SJCRH30 (cell line): Measurements from ENCODE around the gene CYB561D1. TPM values are rescaled to one million over a fixed set of nuclear protein-coding genes. Genes with fewer than 3 reads are reported as not detected.
A peak's percentile ranks its signal among the peaks of the same experiment; 100 is the strongest.

ENCODE experiments used
- DNase-seq, 2 experiments: peaks; one replicate each; pipeline ENCODE4 v3.0.0-alpha.2; 2015 to 2020
- H3K27ac ChIP-seq: fragments of 250-450 bp; sonication (Bioruptor Pico); 2 replicates; pipeline ENCODE4 v1.5.1; 2020; ENCODE audit warnings: mild to moderate bottlenecking, moderate library complexity
- H3K27me3 ChIP-seq: fragments of 250-450 bp; sonication (Bioruptor Pico); 2 replicates; pipeline ENCODE4 v1.5.1; 2020; ENCODE audit warnings: mild to moderate bottlenecking, moderate library complexity
- H3K36me3 ChIP-seq: fragments of 250-450 bp; sonication (Bioruptor Pico); 2 replicates; pipeline ENCODE4 v1.5.1; 2020; ENCODE audit warnings: mild to moderate bottlenecking, moderate library complexity
- H3K4me1 ChIP-seq: fragments of 250-450 bp; sonication (Bioruptor Pico); 2 replicates; pipeline ENCODE4 v1.5.1; 2020; ENCODE audit warnings: mild to moderate bottlenecking, moderate library complexity
- H3K4me3 ChIP-seq: fragments of 250-450 bp; sonication (Bioruptor Pico); 2 replicates; pipeline ENCODE4 v1.5.1; 2020; ENCODE audit warnings: mild to moderate bottlenecking, moderate library complexity
- H3K9me3 ChIP-seq: fragments of 250-450 bp; sonication (Bioruptor Pico); replicated peaks from 2 replicates; pipeline ENCODE4 v1.5.1; 2020; ENCODE audit warnings: mild to moderate bottlenecking, moderate library complexity
- total RNA-seq: library from RNA; depleted of rRNA; stranded (reverse); fragments of >200 nt; shearing (Covaris generic); gene quantifications from 2 replicates; pipeline ENCODE4 v1.2.3, GENCODE V29; 2014

CYB561D1 gene
- total RNA-seq, 1 experiment from 2014 or later, result 9.7 TPM

- Histone ChIP-seq H3K27ac (no peak overlapping the region), H3K9me3 (no peaks in the 10 kb centered on the region), H3K36me3 (no peaks in the 10 kb centered on the region), H3K4me1 (peaks cover 35% of the 10 kb centered on the region), H3K27me3 (no peaks in the 10 kb centered on the region), H3K4me3 (no peak overlapping the region)
- DNase-seq, result no peak
Measured at GRCh38 chr1:109522026-109522425, 28.1 kb downstream of the CYB561D1 start.

- peaks cover 35% of the 10 kb centered on the region for H3K4me1 ChIP-seq
- 0 out of 2 replicates have a peak overlapping the region, but pooled peaks have one; percentile 1 for H3K27ac ChIP-seq
- no peak overlapping the region for H3K4me3 ChIP-seq
- DNase-seq, result peak; percentile 82 to 87
- H3K27me3 ChIP-seq, result no peaks in the 10 kb centered on the region
- H3K36me3 ChIP-seq, result no peaks in the 10 kb centered on the region
- no peaks in the 10 kb centered on the region for H3K9me3 ChIP-seq
Measured at GRCh38 chr1:109523706-109524105, 29.8 kb downstream of the CYB561D1 start.

- no peaks in the 10 kb centered on the region for H3K27me3 ChIP-seq
- DNase-seq, result no peak
- H3K27ac ChIP-seq, result no peak overlapping the region
- no peaks in the 10 kb centered on the region for H3K36me3 ChIP-seq
- no peak overlapping the region for H3K4me3 ChIP-seq
- peaks cover 61% of the 10 kb centered on the region for H3K4me1 ChIP-seq
- H3K9me3 ChIP-seq, result no peaks in the 10 kb centered on the region
Measured at GRCh38 chr1:109527098-109527811, 33.4 kb downstream of the CYB561D1 start.

GRCh38 chr1:109527846-109528695 lies 34.2 kb downstream of the CYB561D1 start:
- Histone ChIP-seq H3K36me3 (no peaks in the 10 kb centered on the region), H3K4me1 (peaks cover 62% of the 10 kb centered on the region), H3K9me3 (no peaks in the 10 kb centered on the region), H3K27ac (peak overlapping the region; percentile 100), H3K4me3 (no peak overlapping the region), H3K27me3 (no peaks in the 10 kb centered on the region)
- DNase-seq, result peak in 1 of 2 experiments; percentile 50

GRCh38 chr1:109528712-109529111 lies 34.8 kb downstream of the CYB561D1 start:
- no peaks in the 10 kb centered on the region for H3K9me3 ChIP-seq
- peak overlapping the region; percentile 100 for H3K27ac ChIP-seq
- peaks cover 56% of the 10 kb centered on the region for H3K4me1 ChIP-seq
- no peaks in the 10 kb centered on the region for H3K36me3 ChIP-seq
- no peaks in the 10 kb centered on the region for H3K27me3 ChIP-seq
- no peak for DNase-seq
- H3K4me3 ChIP-seq, result no peak overlapping the region

GRCh38 chr1:109529881-109530456 lies 36.1 kb downstream of the CYB561D1 start:
- DNase-seq, result peak; percentile 98 to 99
- H3K27ac ChIP-seq, result peak overlapping the region; percentile 100
- no peaks in the 10 kb centered on the region for H3K36me3 ChIP-seq
- peak overlapping the region; percentile 28 for H3K4me3 ChIP-seq
- H3K9me3 ChIP-seq, result no peaks in the 10 kb centered on the region
- H3K27me3 ChIP-seq, result no peaks in the 10 kb centered on the region
- peaks cover 47% of the 10 kb centered on the region for H3K4me1 ChIP-seq

GRCh38 chr1:109530457-109531087 lies 36.7 kb downstream of the CYB561D1 start:
- H3K4me3 ChIP-seq, result peak overlapping the region; percentile 34
- peaks cover 49% of the 10 kb centered on the region for H3K4me1 ChIP-seq
- peak; percentile 98 to 99 for DNase-seq
- H3K9me3 ChIP-seq, result no peaks in the 10 kb centered on the region
- H3K36me3 ChIP-seq, result no peaks in the 10 kb centered on the region
- H3K27me3 ChIP-seq, result no peaks in the 10 kb centered on the region
- peak overlapping the region; percentile 100 for H3K27ac ChIP-seq

- H3K36me3 ChIP-seq, result no peaks in the 10 kb centered on the region
- H3K4me1 ChIP-seq, result peaks cover 57% of the 10 kb centered on the region
- H3K9me3 ChIP-seq, result no peaks in the 10 kb centered on the region
- H3K27me3 ChIP-seq, result no peaks in the 10 kb centered on the region
- H3K27ac ChIP-seq, result peak overlapping the region; percentile 100
- H3K4me3 ChIP-seq, result peak overlapping the region; percentile 34
- peak; percentile 64 to 78 for DNase-seq
Measured at GRCh38 chr1:109531380-109531779, 37.5 kb downstream of the CYB561D1 start.

- H3K4me3 ChIP-seq, result peak overlapping the region; percentile 34
- H3K4me1 ChIP-seq, result peaks cover 59% of the 10 kb centered on the region
- no peaks in the 10 kb centered on the region for H3K27me3 ChIP-seq
- DNase-seq, result peak; percentile 71 to 81
- no peaks in the 10 kb centered on the region for H3K9me3 ChIP-seq
- peak overlapping the region; percentile 100 for H3K27ac ChIP-seq
- H3K36me3 ChIP-seq, result no peaks in the 10 kb centered on the region
Measured at GRCh38 chr1:109531826-109532364, 38.0 kb downstream of the CYB561D1 start.

GRCh38 chr1:109532365-109533136 lies 38.7 kb downstream of the CYB561D1 start:
- Histone ChIP-seq H3K27ac (peak overlapping the region; percentile 100), H3K36me3 (no peaks in the 10 kb centered on the region), H3K9me3 (no peaks in the 10 kb centered on the region), H3K4me1 (peaks cover 56% of the 10 kb centered on the region), H3K27me3 (no peaks in the 10 kb centered on the region), H3K4me3 (peak overlapping the region; percentile 34)
- DNase-seq, result peak; percentile 92 to 97

GRCh38 chr1:109534307-109534858 lies 40.5 kb downstream of the CYB561D1 start:
- H3K36me3 ChIP-seq, result no peaks in the 10 kb centered on the region
- H3K27me3 ChIP-seq, result peaks cover 4% of the 10 kb centered on the region; the same call in 1 of the 2 replicates
- peaks cover 38% of the 10 kb centered on the region for H3K4me1 ChIP-seq
- DNase-seq, result no peak
- no peak overlapping the region for H3K27ac ChIP-seq
- no peaks in the 10 kb centered on the region for H3K9me3 ChIP-seq
- no peak overlapping the region for H3K4me3 ChIP-seq

GRCh38 chr1:109535481-109535880 lies 41.6 kb downstream of the CYB561D1 start:
- no peaks in the 10 kb centered on the region for H3K9me3 ChIP-seq
- H3K4me1 ChIP-seq, result peaks cover 32% of the 10 kb centered on the region
- no peak overlapping the region for H3K4me3 ChIP-seq
- H3K27ac ChIP-seq, result no peak overlapping the region
- DNase-seq, result no peak
- H3K36me3 ChIP-seq, result no peaks in the 10 kb centered on the region
- H3K27me3 ChIP-seq, result peaks cover 12% of the 10 kb centered on the region

GRCh38 chr1:109535971-109536491 lies 42.1 kb downstream of the CYB561D1 start:
- peak; percentile 68 to 75 for DNase-seq
- Histone ChIP-seq H3K27me3 (peaks cover 12% of the 10 kb centered on the region), H3K27ac (no peak overlapping the region), H3K9me3 (no peaks in the 10 kb centered on the region), H3K36me3 (no peaks in the 10 kb centered on the region), H3K4me1 (peaks cover 27% of the 10 kb centered on the region), H3K4me3 (no peak overlapping the region)
